ENCODE data around the gene SH3TC1.

SH3TC1 gene

GRCh38 chr4:8211737-8212581 lies 12.9 kb downstream of the SH3TC1 start:
- TF ChIP-seq CTCF (IDR thresholded peaks at IDR 0.05; ENCODE audit: low read depth, low read length) = no peak
- in situ Hi-C loops (cut with HindIII; ENCODE audit: low sequenced_read_pairs) = no loop called here
- no peak for DNase-seq (ENCODE audit: low read depth, low spot score)
- H3K4me3 ChIP-seq (ENCODE audit: low read depth, low read length) = no peak overlapping the region

- no peak for TF ChIP-seq CTCF (IDR thresholded peaks at IDR 0.05; ENCODE audit: low read depth, low read length)
- in situ Hi-C loops (cut with HindIII; ENCODE audit: low sequenced_read_pairs) = no loop called here
- no peak for DNase-seq (ENCODE audit: low read depth, low spot score)
- no peak overlapping the region for H3K4me3 ChIP-seq (ENCODE audit: low read depth, low read length)
Observed at GRCh38 chr4:8212622-8213021, 13.5 kb downstream of the SH3TC1 start.

GRCh38 chr4:8213121-8213520 lies 14.0 kb downstream of the SH3TC1 start:
- in situ Hi-C loops (cut with HindIII; ENCODE audit: low sequenced_read_pairs) = no loop called here
- DNase-seq (ENCODE audit: low read depth, low spot score) = no peak
- no peak for TF ChIP-seq CTCF (IDR thresholded peaks at IDR 0.05; ENCODE audit: low read depth, low read length)
- no peak overlapping the region for H3K4me3 ChIP-seq (ENCODE audit: low read depth, low read length)

- TF ChIP-seq CTCF (IDR thresholded peaks at IDR 0.05; ENCODE audit: low read depth, low read length) = no peak
- H3K4me3 ChIP-seq (ENCODE audit: low read depth, low read length) = no peak overlapping the region
- no peak for DNase-seq (ENCODE audit: low read depth, low spot score)
- in situ Hi-C loops (cut with HindIII; ENCODE audit: low sequenced_read_pairs) = no loop called here
Observed at GRCh38 chr4:8214136-8214535, 15.0 kb downstream of the SH3TC1 start.

GRCh38 chr4:8215001-8215427 lies 15.9 kb downstream of the SH3TC1 start:
- no peak for TF ChIP-seq CTCF (IDR thresholded peaks at IDR 0.05; ENCODE audit: low read depth, low read length)
- in situ Hi-C loops (cut with HindIII; ENCODE audit: low sequenced_read_pairs) = no loop called here
- H3K4me3 ChIP-seq (ENCODE audit: low read depth, low read length) = no peak overlapping the region
- DNase-seq (ENCODE audit: low read depth, low spot score) = peak; percentile 46

- in situ Hi-C loops (cut with HindIII; ENCODE audit: low sequenced_read_pairs) = no loop called here
- no peak for TF ChIP-seq CTCF (IDR thresholded peaks at IDR 0.05; ENCODE audit: low read depth, low read length)
Observed at GRCh38 chr4:8215641-8216442, 16.8 kb downstream of the SH3TC1 start.

More at GRCh38 chr4:8215641-8216442, 16.8 kb downstream of the SH3TC1 start:
- DNase-seq (ENCODE audit: low read depth, low spot score) = no peak
- H3K4me3 ChIP-seq (ENCODE audit: low read depth, low read length) = no peak overlapping the region
